ELF-1 (cell line): ENCODE measurements around the gene SLC1A7.

ENCODE experiments used
- DNase-seq: peaks from one replicate; pipeline ENCODE4 v3.0.0-alpha.2; 2016; ENCODE audit warnings: low read depth, low spot score

SLC1A7 gene

DNA sequence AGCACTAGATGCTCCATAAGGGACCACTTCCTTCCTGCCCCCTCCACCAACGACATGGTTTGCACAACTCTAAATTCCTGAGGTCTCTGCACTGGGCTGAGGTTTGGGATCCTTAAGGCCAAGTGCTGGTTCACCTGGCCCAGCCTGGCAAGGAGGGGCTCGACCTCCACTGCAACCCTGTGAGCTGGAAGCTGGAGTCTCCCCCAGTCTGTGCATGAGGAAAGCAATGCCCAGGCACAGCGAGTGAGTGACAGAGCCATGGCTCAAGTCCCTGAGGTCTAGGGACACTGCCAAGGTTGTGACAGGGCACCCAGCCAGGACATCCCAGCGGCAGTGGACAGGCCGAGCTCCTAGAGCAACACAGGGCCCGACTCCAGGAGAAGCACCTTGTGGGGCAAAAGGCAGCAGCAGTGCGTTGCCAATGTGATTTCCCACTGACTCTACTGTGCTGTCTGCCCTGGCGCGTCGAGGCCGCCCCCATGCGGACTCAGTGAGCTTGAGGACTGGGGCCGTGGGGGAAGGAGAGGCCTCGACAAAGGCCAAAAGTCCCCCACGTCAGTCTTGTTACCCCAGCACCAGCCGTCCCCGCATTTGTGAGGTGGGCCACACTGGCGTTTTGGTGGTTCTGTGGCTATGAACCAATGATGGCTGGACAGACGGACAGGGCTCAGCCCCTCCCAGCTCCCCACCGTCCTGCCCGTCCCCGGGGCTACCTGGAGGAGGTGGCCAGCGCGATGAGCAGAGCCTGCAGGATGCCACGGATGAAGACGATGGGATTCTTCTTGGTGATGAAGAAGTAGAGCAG lies 50.4 kb downstream of the SLC1A7 start:
- DNase-seq = no peak

GRCh38 chr1:53090227-53091147 lies 52.0 kb downstream of the SLC1A7 start:
- no peak for DNase-seq

- no peak for DNase-seq
These were observed 52.8 kb downstream of the SLC1A7 start for GRCh38 chr1:53089478-53090226.

GRCh38 chr1:53088616-53089300 lies 53.7 kb downstream of the SLC1A7 start:
- no peak for DNase-seq

DNA sequence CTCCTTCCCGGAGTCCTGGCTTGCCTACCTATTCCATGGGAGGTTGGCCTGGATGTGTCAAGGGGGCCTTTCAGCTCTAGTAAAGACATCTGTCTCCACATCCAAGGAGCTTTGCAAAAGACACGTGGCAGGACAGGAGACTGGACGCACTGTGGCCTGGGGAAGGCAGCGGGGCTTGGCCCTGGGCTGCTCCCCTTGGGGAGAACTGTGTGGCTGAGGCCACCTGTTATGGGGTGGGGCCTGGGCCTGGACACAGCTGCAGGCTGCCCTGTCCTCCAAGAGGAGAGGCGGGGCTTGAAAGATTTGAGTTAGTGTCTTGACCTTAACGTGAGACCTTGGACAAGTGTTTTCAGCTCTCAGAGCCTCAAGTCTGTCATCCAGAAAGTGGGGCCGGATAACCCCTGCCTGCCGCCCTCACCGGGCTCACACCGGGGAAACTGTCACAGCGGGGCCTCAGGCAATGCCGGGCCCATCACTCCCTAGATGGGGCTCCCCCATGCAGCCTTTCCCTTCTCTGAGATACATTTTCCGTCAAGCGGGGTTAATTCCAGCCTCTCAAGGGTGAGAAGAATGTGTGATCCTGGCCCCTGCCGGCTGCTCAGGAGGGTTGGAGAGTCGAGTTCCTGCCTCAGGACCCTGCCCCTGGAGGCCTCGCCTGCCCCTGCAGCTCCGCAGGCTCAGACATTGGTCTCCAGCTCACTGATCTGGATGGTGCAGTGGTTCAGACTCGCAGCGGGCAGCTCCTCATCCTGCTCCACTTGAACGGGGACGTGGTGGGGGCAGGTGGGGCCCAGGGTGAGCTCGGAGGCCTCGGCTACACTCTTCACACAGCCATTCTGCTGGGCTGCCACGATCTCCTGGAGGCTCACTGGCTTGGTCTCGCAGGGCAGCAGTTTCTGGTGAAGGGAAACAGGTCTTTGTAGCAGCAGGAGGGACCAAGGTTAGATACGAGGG lies 54.8 kb downstream of the SLC1A7 start:
- peak; percentile 78 for DNase-seq

GRCh38 chr1:53086491-53087070 lies 55.9 kb downstream of the SLC1A7 start:
- no peak for DNase-seq

DNA sequence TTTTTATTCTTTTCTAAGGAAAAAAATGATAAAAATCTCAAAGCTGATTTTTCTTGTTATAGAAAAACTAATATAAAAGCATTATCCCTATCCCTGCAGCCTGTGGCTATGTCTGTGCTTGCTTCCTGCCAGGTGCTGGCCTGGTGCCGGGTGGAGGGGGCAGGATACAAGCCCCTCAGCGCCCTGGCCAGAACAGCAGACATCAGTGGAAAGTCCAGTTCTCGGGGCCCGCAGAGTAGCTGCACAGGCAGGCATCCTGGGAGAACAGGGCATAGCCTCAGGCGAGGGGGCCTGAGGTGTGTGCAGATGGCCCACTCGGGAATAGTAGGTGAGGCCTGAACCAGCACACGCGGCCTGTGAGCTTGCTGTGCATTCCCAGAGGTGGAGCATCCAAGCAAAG lies 57.0 kb downstream of the SLC1A7 start:
- no peak for DNase-seq

DNA sequence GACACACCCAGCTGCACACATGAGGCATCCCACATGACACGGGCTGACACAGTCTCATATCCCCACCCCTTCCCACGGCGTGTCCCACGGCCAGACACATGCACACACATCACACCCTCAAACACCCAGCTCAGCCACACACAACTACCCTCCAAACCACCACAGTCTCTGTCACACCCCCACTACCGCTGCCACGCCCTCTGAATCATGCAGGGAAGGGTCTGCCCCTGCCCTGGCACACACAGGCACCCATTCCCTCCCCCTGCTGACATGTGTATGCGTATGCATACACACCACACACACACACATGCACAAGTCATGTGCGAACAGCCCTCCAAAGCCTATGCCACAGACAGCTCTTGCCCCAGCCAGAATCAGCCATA lies 57.9 kb downstream of the SLC1A7 start:
- DNase-seq = no peak

DNA sequence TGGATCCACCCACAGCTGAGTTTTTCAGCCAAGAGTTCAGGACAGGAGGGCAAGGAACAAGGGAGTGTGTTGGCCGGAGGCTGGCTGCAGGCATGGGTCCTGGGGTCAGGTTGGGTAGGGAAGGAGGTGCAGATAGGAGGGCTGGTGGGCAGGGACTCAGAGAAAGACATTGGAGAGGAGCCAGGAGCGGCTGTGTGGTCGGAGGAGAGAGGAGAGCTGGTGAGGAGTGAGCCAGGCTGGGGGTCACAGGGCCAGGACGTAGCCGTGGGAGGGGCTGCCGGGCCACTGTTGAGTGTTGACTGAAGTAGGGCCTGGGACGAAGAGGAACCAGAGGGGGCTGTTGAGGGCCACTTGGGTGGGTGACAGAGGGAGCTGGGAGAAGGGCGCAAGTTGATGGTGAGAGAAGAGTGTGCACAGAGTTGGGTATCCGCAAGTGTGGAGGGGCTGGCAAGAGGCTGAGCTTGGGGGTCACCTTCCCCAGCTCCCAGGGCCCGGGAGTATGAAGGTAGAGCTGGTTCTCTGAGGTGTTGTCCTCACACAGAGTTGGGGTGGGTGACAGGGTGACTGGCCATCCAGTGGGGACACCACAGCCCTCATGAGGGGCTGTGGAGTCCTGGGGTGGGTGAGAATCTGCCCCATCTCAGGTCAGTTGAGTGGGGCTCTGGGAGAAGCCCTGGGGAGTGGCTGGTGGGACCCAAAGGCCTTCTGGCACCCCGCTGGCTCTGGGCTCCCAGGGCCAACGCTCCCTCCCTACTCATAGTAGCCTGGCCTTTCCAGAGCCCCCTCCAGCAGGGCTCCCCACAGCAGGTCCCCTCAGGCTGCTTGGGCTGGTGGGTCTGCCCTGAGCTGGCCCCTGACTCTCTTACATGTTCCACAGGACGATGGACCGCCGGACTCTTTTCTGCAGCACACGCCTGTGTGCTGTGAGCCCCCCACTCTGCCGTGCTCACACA lies 58.5 kb downstream of the SLC1A7 start:
- no peak for DNase-seq

DNA sequence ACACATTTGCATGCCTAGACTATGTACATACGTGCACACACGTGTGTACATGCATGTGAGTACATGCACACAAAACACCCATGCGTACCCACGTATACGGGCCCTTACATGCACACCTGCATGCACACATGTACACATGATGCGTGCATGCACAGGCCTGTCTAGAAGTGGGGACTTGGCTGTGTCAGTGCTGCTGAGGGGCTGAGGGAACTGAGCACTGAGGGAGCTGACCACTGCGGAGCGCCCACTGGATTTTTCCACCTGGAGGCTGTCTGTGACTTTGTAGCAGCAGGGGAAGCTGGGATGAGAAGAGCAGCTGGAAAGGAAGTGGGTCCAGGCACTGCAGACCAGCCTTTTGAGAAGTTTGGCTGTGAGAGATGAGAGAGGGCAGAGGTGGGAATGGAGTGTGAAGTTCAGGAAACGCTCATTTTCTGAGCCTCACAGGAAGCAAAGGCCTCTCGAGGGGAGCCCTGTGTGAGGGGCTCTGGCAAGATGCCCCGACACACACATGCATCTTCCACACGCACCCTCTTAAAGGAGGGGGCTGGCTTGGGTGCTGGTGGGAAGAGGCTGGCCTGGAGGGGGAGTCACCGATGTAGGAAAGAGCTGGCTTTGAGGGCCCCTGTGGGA lies 59.5 kb downstream of the SLC1A7 start:
- DNase-seq = no peak

- DNase-seq = no peak
These were observed 60.9 kb downstream of the SLC1A7 start for GRCh38 chr1:53081384-53082066.

DNA sequence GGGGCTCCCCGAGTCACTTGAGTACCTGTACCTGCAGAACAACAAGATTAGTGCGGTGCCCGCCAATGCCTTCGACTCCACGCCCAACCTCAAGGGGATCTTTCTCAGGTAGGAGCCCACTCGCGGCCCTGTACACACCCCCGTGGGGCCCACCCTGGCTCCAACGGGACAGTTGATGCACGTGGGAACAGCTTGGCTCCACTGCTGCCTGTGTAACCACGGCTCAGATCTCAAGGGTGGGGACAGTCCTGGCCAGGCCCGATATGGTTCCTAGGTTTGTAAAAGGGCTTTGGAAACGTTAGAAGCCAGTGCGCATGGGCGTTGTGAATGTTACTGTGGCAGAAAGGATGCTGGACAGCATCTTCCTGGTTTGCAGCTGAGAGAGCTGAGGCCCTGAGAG lies 61.7 kb downstream of the SLC1A7 start:
- no peak for DNase-seq

DNA sequence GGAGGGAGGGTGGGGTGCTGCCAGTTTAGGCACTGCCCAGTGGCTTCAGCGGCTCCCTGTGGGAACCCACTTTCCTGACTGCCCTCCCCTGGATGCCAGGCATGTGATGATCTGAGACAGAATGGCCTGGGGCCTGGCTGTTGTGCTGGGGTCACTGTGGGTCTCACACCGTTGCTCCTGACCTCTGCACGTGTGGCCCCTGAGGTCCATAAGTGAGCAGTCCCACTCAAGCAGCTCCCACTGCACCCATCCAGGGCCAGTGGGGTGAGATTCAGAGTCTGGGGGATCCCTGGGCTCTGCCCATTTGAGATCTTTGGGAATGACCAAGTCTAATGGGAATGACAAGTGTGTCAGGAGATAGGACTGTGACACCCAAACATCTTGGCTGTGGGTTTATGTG lies 62.4 kb downstream of the SLC1A7 start:
- DNase-seq = no peak

DNA sequence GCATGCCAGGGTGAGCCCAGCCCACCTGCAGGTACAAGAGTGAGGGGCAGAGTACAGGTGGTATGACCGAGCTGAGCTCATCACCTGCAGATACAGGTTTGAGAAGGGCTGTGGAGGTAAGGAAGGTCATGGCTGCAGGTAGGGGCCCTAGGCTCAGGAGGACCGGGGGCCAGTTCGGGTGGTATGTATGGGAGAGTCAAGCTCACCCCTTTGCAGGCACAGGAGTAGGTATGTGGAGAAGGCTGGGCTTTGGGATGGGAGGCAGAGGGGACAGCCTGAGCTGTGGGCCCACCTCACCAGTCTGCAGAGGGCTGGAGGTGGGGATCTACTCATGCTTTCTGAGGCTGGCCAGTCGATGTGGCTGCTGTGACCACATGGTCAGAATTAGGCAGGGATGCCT lies 63.2 kb downstream of the SLC1A7 start:
- no peak for DNase-seq

- DNase-seq = no peak
These were observed 63.9 kb downstream of the SLC1A7 start for GRCh38 chr1:53078333-53079101.

DNA sequence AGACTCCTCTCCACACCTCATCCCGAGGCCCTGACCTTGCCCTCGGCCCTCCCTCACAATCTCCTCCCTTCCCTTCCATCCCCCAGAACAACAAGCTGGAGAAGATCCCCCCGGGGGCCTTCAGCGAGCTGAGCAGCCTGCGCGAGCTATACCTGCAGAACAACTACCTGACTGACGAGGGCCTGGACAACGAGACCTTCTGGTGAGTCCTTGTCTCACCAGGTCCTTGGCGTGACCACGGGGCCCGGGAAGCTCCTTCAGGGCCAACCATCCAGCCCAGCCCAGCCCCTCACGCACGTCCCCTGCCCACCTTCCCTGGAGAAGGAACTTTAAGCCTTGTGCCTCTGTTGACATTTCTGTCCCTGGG lies 64.9 kb downstream of the SLC1A7 start:
- DNase-seq = peak; percentile 39
